ENCODE results near the gene FEM1C. TPM values are rescaled to one million over a fixed set of nuclear protein-coding genes. Genes with fewer than 3 reads are reported as not detected.
A peak's percentile ranks its signal among the peaks of the same experiment; 100 is the strongest.
"Not testable (repeated sequence)": the region's sequence is repeated elsewhere in the genome, so short reads cannot be mapped to it uniquely, and the experiment has no call there.

FEM1C gene
- total and polyA plus RNA-seq, 2 donors, result 8.1 to 8.5 TPM

DNA sequence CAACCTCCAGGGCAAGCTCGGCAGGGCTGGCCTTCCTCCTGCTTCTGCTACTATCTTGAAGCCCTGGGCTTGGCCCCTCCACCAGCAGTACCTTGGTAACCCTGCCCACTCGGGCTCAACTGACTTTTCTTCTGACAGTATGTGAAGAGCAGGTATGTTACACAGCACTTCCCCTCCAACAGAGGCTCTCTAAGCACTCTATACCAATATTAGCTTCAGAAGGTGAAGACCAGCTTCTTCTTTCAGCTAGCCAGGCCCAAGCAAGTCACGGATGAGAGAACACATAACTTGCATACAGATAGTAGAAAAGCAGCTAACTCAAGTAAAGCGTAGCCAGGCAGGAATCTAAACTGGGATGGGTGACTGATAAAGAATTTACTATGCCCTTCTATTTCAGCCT is 64.3 kb downstream of the FEM1C start:
- 82% methylated on average over 4 of the region's 4 CpGs for WGBS
- no peak for DNase-seq (ENCODE audit: low read depth in 6 of 9, low spot score in 9 of 9)
- H3K4me3 ChIP-seq (ENCODE audit: low read length in 2 of 2), result no peak overlapping the region
- no peaks in the 10 kb centered on the region for H3K9me3 ChIP-seq (ENCODE audit: control insufficient read depth in 2 of 2, insufficient read depth in 1 of 2, low read length in 1 of 2)
- H3K4me1 ChIP-seq (ENCODE audit: control insufficient read depth in 2 of 2, insufficient read depth in 2 of 2, low read length in 2 of 2), result no peaks in the 10 kb centered on the region
- H3K27me3 ChIP-seq (ENCODE audit: control insufficient read depth in 2 of 2, insufficient read depth in 1 of 2, low read length in 1 of 2), result peaks cover 0 to 3% of the 10 kb centered on the region in 2 donors
- no peaks in the 10 kb centered on the region for H3K36me3 ChIP-seq (ENCODE audit: control insufficient read depth in 2 of 2, insufficient read depth in 2 of 2, low read length in 1 of 2)
- H3K27ac ChIP-seq (ENCODE audit: low read depth in 1 of 2, low read length in 1 of 2), result no peak overlapping the region

- H3K27me3 ChIP-seq (ENCODE audit: control insufficient read depth in 2 of 2, insufficient read depth in 1 of 2, low read length in 1 of 2); H3K27ac ChIP-seq (ENCODE audit: low read depth in 1 of 2, low read length in 1 of 2); DNase-seq (ENCODE audit: low read depth in 6 of 9, low spot score in 9 of 9); H3K4me3 ChIP-seq (ENCODE audit: low read length in 2 of 2); H3K4me1 ChIP-seq (ENCODE audit: control insufficient read depth in 2 of 2, insufficient read depth in 2 of 2, low read length in 2 of 2); H3K36me3 ChIP-seq (ENCODE audit: control insufficient read depth in 2 of 2, insufficient read depth in 2 of 2, low read length in 1 of 2); H3K9me3 ChIP-seq (ENCODE audit: control insufficient read depth in 2 of 2, insufficient read depth in 1 of 2, low read length in 1 of 2): not testable (repeated sequence)
- WGBS, result 86% methylated on average over 2 of the region's 2 CpGs
Measured at GRCh38 chr5:115479166-115479873, 65.3 kb downstream of the FEM1C start.

GRCh38 chr5:115478281-115478680 is 66.3 kb downstream of the FEM1C start:
- Histone ChIP-seq H3K9me3 (ENCODE audit: control insufficient read depth in 2 of 2, insufficient read depth in 1 of 2, low read length in 1 of 2) (no peaks in the 10 kb centered on the region), H3K27ac (ENCODE audit: low read depth in 1 of 2, low read length in 1 of 2) (no peak overlapping the region), H3K4me3 (ENCODE audit: low read length in 2 of 2) (no peak overlapping the region), H3K36me3 (ENCODE audit: control insufficient read depth in 2 of 2, insufficient read depth in 2 of 2, low read length in 1 of 2) (no peaks in the 10 kb centered on the region), H3K4me1 (ENCODE audit: control insufficient read depth in 2 of 2, insufficient read depth in 2 of 2, low read length in 2 of 2) (no peaks in the 10 kb centered on the region), H3K27me3 (ENCODE audit: control insufficient read depth in 2 of 2, insufficient read depth in 1 of 2, low read length in 1 of 2) (peaks cover 0 to 3% of the 10 kb centered on the region in 2 donors)
- 95% methylated on average over 2 of the region's 2 CpGs for WGBS
- DNase-seq (ENCODE audit: low read depth in 6 of 9, low spot score in 9 of 9), result no peak

DNA sequence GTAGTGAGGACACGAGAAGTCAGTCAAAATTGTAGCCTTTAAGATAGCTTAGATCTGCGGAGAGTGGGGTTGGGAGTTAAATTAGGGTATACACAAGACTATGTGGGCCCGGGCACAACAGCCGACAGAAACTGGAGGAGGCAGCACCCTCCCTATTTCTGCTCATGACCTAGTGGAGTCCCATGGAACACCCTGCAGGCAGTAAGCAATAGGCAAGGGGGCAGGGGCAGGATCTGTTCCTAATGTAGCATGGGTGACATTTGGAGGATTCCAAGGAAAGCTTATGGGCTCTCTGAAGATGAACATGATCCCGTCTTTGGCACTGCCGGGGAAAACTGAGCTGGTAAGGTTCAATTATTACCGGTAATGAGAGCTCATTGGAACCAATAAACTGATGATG is 67.0 kb downstream of the FEM1C start:
- 83% methylated on average over 7 of the region's 7 CpGs for WGBS

GRCh38 chr5:115475788-115476187 is 68.8 kb downstream of the FEM1C start:
- no peak overlapping the region for H3K4me3 ChIP-seq (ENCODE audit: low read length in 2 of 2)
- H3K27ac ChIP-seq (ENCODE audit: low read depth in 1 of 2, low read length in 1 of 2), result no peak overlapping the region
- no peaks in the 10 kb centered on the region for H3K4me1 ChIP-seq (ENCODE audit: control insufficient read depth in 2 of 2, insufficient read depth in 2 of 2, low read length in 2 of 2)
- no peaks in the 10 kb centered on the region for H3K9me3 ChIP-seq (ENCODE audit: control insufficient read depth in 2 of 2, insufficient read depth in 1 of 2, low read length in 1 of 2)
- peaks cover 0 to 3% of the 10 kb centered on the region in 2 donors for H3K27me3 ChIP-seq (ENCODE audit: control insufficient read depth in 2 of 2, insufficient read depth in 1 of 2, low read length in 1 of 2)
- peak in 1 of 9 donors; percentile 9 for DNase-seq (ENCODE audit: low read depth in 6 of 9, low spot score in 9 of 9)
- no peaks in the 10 kb centered on the region for H3K36me3 ChIP-seq (ENCODE audit: control insufficient read depth in 2 of 2, insufficient read depth in 2 of 2, low read length in 1 of 2)

More for the DNA sequence above, 67.0 kb downstream of the FEM1C start:
- Histone ChIP-seq H3K36me3 (ENCODE audit: control insufficient read depth in 2 of 2, insufficient read depth in 2 of 2, low read length in 1 of 2) (no peaks in the 10 kb centered on the region), H3K9me3 (ENCODE audit: control insufficient read depth in 2 of 2, insufficient read depth in 1 of 2, low read length in 1 of 2) (no peaks in the 10 kb centered on the region), H3K27me3 (ENCODE audit: control insufficient read depth in 2 of 2, insufficient read depth in 1 of 2, low read length in 1 of 2) (peaks cover 0 to 3% of the 10 kb centered on the region in 2 donors), H3K4me1 (ENCODE audit: control insufficient read depth in 2 of 2, insufficient read depth in 2 of 2, low read length in 2 of 2) (no peaks in the 10 kb centered on the region), H3K27ac (ENCODE audit: low read depth in 1 of 2, low read length in 1 of 2) (no peak overlapping the region), H3K4me3 (ENCODE audit: low read length in 2 of 2) (no peak overlapping the region)
- DNase-seq (ENCODE audit: low read depth in 6 of 9, low spot score in 9 of 9), result no peak

DNA sequence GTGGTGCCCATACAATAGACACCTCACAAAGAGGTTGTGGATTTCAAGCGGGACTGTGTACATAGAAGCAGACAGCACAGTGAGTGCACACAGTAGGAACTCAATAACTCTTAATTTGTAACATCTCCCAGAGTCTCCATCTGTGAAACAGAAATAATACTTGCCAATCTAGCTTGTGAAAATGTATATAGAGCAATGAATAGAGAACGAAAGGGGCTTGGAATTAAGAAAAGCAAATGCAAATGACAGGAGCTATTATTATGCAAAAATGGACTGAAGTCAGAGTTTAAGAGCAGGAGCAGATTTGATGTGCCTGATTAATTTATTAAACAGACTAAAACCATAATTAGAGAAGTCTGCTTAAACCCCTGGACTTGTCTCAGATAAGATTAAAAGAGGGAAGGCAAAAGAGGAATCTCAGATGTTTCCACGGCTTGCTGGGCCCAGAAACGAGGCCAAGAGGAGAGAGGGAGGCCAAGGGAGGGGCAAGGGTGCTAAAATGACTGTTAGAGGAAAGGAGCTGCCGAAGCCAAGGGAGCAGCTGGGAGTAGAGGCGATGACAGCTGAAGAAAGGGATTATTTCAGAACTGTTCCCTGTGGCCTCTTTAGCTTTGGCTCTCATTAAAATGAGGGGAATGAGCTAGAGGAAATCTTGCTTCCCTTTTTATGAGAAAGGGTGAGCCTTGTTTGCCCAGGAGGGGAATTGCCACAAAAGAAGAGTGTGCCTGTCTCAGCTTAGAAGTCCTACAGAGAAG is 72.1 kb downstream of the FEM1C start:
- Histone ChIP-seq H3K27me3 (ENCODE audit: control insufficient read depth in 2 of 2, insufficient read depth in 1 of 2, low read length in 1 of 2) (no peaks in the 10 kb centered on the region), H3K4me3 (ENCODE audit: low read length in 2 of 2) (no peak overlapping the region), H3K4me1 (ENCODE audit: control insufficient read depth in 2 of 2, insufficient read depth in 2 of 2, low read length in 2 of 2) (no peaks in the 10 kb centered on the region), H3K36me3 (ENCODE audit: control insufficient read depth in 2 of 2, insufficient read depth in 2 of 2, low read length in 1 of 2) (no peaks in the 10 kb centered on the region), H3K27ac (ENCODE audit: low read depth in 1 of 2, low read length in 1 of 2) (no peak overlapping the region), H3K9me3 (ENCODE audit: control insufficient read depth in 2 of 2, insufficient read depth in 1 of 2, low read length in 1 of 2) (no peaks in the 10 kb centered on the region)
- WGBS, result 51% methylated on average over 6 of the region's 6 CpGs
- no peak for DNase-seq (ENCODE audit: low read depth in 6 of 9, low spot score in 9 of 9)

DNA sequence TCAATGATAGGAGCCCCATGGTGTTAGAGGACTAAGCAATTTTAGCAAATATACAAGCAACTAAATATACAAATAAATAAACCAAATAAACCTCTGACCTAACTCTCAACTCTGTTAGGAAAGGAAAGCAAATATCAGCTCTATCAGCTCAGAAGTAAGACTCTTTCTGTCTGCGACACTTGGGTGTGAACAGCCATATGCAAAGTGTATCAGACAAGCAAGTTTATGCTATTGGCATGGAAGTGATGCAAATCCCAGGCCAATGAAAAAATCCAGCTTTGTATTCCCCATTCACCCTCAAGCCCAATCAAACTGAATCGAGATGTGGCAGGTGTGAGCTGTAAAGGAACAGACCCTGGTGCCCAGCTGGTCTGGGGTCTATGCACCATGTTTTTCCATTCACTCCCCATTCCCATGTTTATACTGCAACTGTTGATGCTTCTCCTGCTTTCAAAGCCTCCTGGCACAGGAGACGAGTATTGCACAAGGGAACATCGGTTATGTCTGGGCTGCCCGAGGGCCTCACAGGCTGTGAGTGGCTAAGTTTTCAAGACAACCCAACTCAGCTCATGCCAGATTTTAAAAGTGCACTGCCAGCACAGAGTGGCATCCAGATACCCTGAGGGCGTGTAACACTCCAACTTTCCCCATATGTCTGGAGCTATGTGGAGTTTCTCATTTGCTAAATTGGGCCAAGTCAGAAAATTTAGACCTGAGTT is 73.1 kb downstream of the FEM1C start:
- WGBS, result 95% methylated on average over 6 of the region's 6 CpGs
- Histone ChIP-seq H3K27ac (ENCODE audit: low read depth in 1 of 2, low read length in 1 of 2) (no peak overlapping the region), H3K36me3 (ENCODE audit: control insufficient read depth in 2 of 2, insufficient read depth in 2 of 2, low read length in 1 of 2) (no peaks in the 10 kb centered on the region), H3K4me3 (ENCODE audit: low read length in 2 of 2) (no peak overlapping the region), H3K27me3 (ENCODE audit: control insufficient read depth in 2 of 2, insufficient read depth in 1 of 2, low read length in 1 of 2) (no peaks in the 10 kb centered on the region), H3K9me3 (ENCODE audit: control insufficient read depth in 2 of 2, insufficient read depth in 1 of 2, low read length in 1 of 2) (no peaks in the 10 kb centered on the region), H3K4me1 (ENCODE audit: control insufficient read depth in 2 of 2, insufficient read depth in 2 of 2, low read length in 2 of 2) (no peaks in the 10 kb centered on the region)
- DNase-seq (ENCODE audit: low read depth in 6 of 9, low spot score in 9 of 9), result no peak

DNA sequence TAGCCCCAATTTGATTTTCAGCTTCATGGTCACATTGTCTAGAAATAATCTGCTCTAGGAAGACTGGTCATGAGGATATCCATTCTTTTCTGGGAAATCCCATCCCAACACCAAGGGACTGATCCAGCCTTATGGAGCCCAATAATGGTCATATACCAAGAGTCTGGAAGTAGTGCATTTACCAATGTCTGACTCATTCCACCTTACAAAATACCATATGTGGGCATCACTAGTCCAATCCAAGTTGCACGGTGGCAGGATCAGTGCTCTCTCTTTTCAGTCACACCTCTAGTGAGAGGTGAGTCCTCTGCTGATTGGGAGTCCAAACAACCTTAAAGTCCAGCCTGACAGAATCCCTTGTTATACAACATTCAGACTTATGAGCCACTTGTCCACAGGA is 73.7 kb downstream of the FEM1C start:
- H3K36me3 ChIP-seq (ENCODE audit: control insufficient read depth in 2 of 2, insufficient read depth in 2 of 2, low read length in 1 of 2), result no peaks in the 10 kb centered on the region
- DNase-seq (ENCODE audit: low read depth in 6 of 9, low spot score in 9 of 9), result no peak
- no peaks in the 10 kb centered on the region for H3K27me3 ChIP-seq (ENCODE audit: control insufficient read depth in 2 of 2, insufficient read depth in 1 of 2, low read length in 1 of 2)
- no peak overlapping the region for H3K27ac ChIP-seq (ENCODE audit: low read depth in 1 of 2, low read length in 1 of 2)
- no peaks in the 10 kb centered on the region for H3K9me3 ChIP-seq (ENCODE audit: control insufficient read depth in 2 of 2, insufficient read depth in 1 of 2, low read length in 1 of 2)
- H3K4me3 ChIP-seq (ENCODE audit: low read length in 2 of 2), result no peak overlapping the region
- no peaks in the 10 kb centered on the region for H3K4me1 ChIP-seq (ENCODE audit: control insufficient read depth in 2 of 2, insufficient read depth in 2 of 2, low read length in 2 of 2)
- WGBS, result 95% methylated on average over 1 of the region's 1 CpG
